ENCODE measurements around the gene ASB2. TPM values are rescaled to one million over a fixed set of nuclear protein-coding genes. Genes with fewer than 3 reads are reported as not detected.

Gene ASB2
- polyA plus RNA-seq, 1 donor from 2014 or later, result 0.26 TPM

- no peaks in the 10 kb centered on the region for H3K79me2 ChIP-seq (replicated peaks; ENCODE audit: insufficient read depth, low read length)
- H3K9me3 ChIP-seq (ENCODE audit: low read length), result no peaks in the 10 kb centered on the region
- TF ChIP-seq REST (IDR thresholded peaks at IDR 0.05; ENCODE audit: borderline replicate concordance) (no peak), TAF1 (IDR thresholded peaks at IDR 0.05; ENCODE audit: low read depth) (no peak), CTCF (IDR thresholded peaks at IDR 0.05; ENCODE audit: poor library complexity, severe bottlenecking) (no peak), EP300 (conservative IDR thresholded peaks at IDR 0.05; ENCODE audit: poor library complexity, severe bottlenecking) (no peak), MXI1 (conservative IDR thresholded peaks at IDR 0.05; ENCODE audit: poor library complexity, severe bottlenecking) (no peak), EZH2 (IDR thresholded peaks at IDR 0.05; ENCODE audit: borderline replicate concordance, insufficient read depth, low read length, poor library complexity, severe bottlenecking) (no peak), POLR2AphosphoS5 (IDR thresholded peaks at IDR 0.05) (no peak), RAD21 (conservative IDR thresholded peaks at IDR 0.05) (no peak), SMC3 (conservative IDR thresholded peaks at IDR 0.05; ENCODE audit: poor library complexity) (no peak)
- H2AFZ ChIP-seq (ENCODE audit: low read depth, low read length), result no peak overlapping the region
- no peaks in the 10 kb centered on the region for H3K9me2 ChIP-seq (ENCODE audit: insufficient read depth, low read length)
- no peaks in the 10 kb centered on the region for H3K27me3 ChIP-seq (ENCODE audit: insufficient read depth, low read depth, low read length)
- H3F3A ChIP-seq (ENCODE audit: insufficient read depth, low read length, poor library complexity, severe bottlenecking), result no peaks in the 10 kb centered on the region
- H3K9ac ChIP-seq (ENCODE audit: low read length), result no peak overlapping the region
- H3K36me3 ChIP-seq (ENCODE audit: insufficient read depth, low read length), result no peaks in the 10 kb centered on the region
- no peak overlapping the region for H3K4me3 ChIP-seq (ENCODE audit: low read length)
- no peak overlapping the region for H3K27ac ChIP-seq (ENCODE audit: low read length)
- no peak overlapping the region for H3K4me2 ChIP-seq (ENCODE audit: low read length)
- H4K20me1 ChIP-seq (ENCODE audit: insufficient read depth), result no peaks in the 10 kb centered on the region
Observed at GRCh38 chr14:93947282-93947681, 29.1 kb downstream of the ASB2 start.

- Histone ChIP-seq H4K20me1 (ENCODE audit: insufficient read depth) (no peaks in the 10 kb centered on the region), H3K4me3 (ENCODE audit: low read length) (no peak overlapping the region), H3F3A (ENCODE audit: insufficient read depth, low read length, poor library complexity, severe bottlenecking) (no peaks in the 10 kb centered on the region), H3K79me2 (replicated peaks; ENCODE audit: insufficient read depth, low read length) (no peaks in the 10 kb centered on the region), H3K9me3 (ENCODE audit: low read length) (no peaks in the 10 kb centered on the region), H3K27ac (ENCODE audit: low read length) (no peak overlapping the region), H3K9me2 (ENCODE audit: insufficient read depth, low read length) (no peaks in the 10 kb centered on the region), H3K4me2 (ENCODE audit: low read length) (no peak overlapping the region), H3K9ac (ENCODE audit: low read length) (no peak overlapping the region), H2AFZ (ENCODE audit: low read depth, low read length) (no peak overlapping the region), H3K36me3 (ENCODE audit: insufficient read depth, low read length) (no peaks in the 10 kb centered on the region), H3K27me3 (ENCODE audit: insufficient read depth, low read depth, low read length) (no peaks in the 10 kb centered on the region)
- no peak for TF ChIP-seq REST (IDR thresholded peaks at IDR 0.05; ENCODE audit: borderline replicate concordance)
- no peak for TF ChIP-seq MXI1 (conservative IDR thresholded peaks at IDR 0.05; ENCODE audit: poor library complexity, severe bottlenecking)
- no peak for TF ChIP-seq SMC3 (conservative IDR thresholded peaks at IDR 0.05; ENCODE audit: poor library complexity)
- TF ChIP-seq EP300 (conservative IDR thresholded peaks at IDR 0.05; ENCODE audit: poor library complexity, severe bottlenecking), result no peak
- no peak for TF ChIP-seq CTCF (IDR thresholded peaks at IDR 0.05; ENCODE audit: poor library complexity, severe bottlenecking)
- no peak for TF ChIP-seq EZH2 (IDR thresholded peaks at IDR 0.05; ENCODE audit: borderline replicate concordance, insufficient read depth, low read length, poor library complexity, severe bottlenecking)
- no peak for TF ChIP-seq RAD21 (conservative IDR thresholded peaks at IDR 0.05)
- no peak for TF ChIP-seq TAF1 (IDR thresholded peaks at IDR 0.05; ENCODE audit: low read depth)
- TF ChIP-seq POLR2AphosphoS5 (IDR thresholded peaks at IDR 0.05), result no peak
Observed at GRCh38 chr14:93946541-93947090, 29.8 kb downstream of the ASB2 start.
